HepG2 (cell line): ENCODE results near the gene P4HB. TPM values are rescaled to one million over a fixed set of nuclear protein-coding genes. Genes with fewer than 3 reads are reported as not detected.

Source experiments
- ARNT2 ChIP-seq: sonication (generic); formaldehyde crosslinking; IDR thresholded peaks from 2 replicates; pipeline ENCODE4 v1.8.0; 2022; ENCODE audit warnings: mild to moderate bottlenecking, low read depth, missing genetic modification reagents, moderate library complexity
- HOXA3 ChIP-seq: sonication (generic); formaldehyde crosslinking; IDR thresholded peaks from 2 replicates; pipeline ENCODE4 v1.5.0; 2020; ENCODE audit warnings: missing genetic modification reagents
- HOXA9 ChIP-seq: sonication (generic); formaldehyde crosslinking; IDR thresholded peaks from 2 replicates; pipeline ENCODE4 v1.8.1; 2022; ENCODE audit warnings: missing genetic modification reagents, mild to moderate bottlenecking, moderate library complexity, borderline replicate concordance
- LBX2 ChIP-seq: sonication (generic); formaldehyde crosslinking; IDR thresholded peaks from 2 replicates; pipeline ENCODE4 v1.5.0; 2020; ENCODE audit warnings: missing genetic modification reagents, mild to moderate bottlenecking, borderline replicate concordance
- MYC ChIP-seq: sonication (generic); formaldehyde crosslinking; IDR thresholded peaks from 2 replicates; pipeline ENCODE4 v1.9.0; 2021; ENCODE audit warnings: missing genetic modification reagents, borderline replicate concordance
- PAF1 ChIP-seq: IDR thresholded peaks from 2 replicates; pipeline ENCODE4 v1.6.1; 2016; ENCODE audit warnings: missing genetic modification reagents, missing compliant biosample characterization
- PLSCR1 ChIP-seq: sonication (generic); formaldehyde crosslinking; IDR thresholded peaks from 2 replicates; pipeline ENCODE4 v1.5.0; 2020; ENCODE audit warnings: missing genetic modification reagents, mild to moderate bottlenecking, borderline replicate concordance
- POLR2AphosphoS2 ChIP-seq: IDR thresholded peaks from 2 replicates; pipeline ENCODE4 v1.6.1; 2011; ENCODE audit warnings: low read depth, low read length, improper control_type of control experiment
- POLR2AphosphoS5 ChIP-seq: IDR thresholded peaks from 2 replicates; pipeline ENCODE4 v1.6.1; 2012; ENCODE audit warnings: low read depth, low read length
- RBM22 ChIP-seq: fragments of 200-400 bp; formaldehyde crosslinking; optimal IDR thresholded peaks from 2 replicates; pipeline ENCODE3; 2017; ENCODE audit warnings: mild to moderate bottlenecking, low read length, moderate library complexity
- SOX6 ChIP-seq, 2 experiments: fragments of 450-650 bp in 1 of 2; sonication (generic) in 1 of 2; formaldehyde crosslinking in 1 of 2; IDR thresholded peaks; 2 replicates each; pipeline versions ENCODE4 v1.4.0 to v1.6.1; 2017 to 2020; ENCODE audit warnings: antibody characterized with exemption in 1 of 2, mild to moderate bottlenecking in 1 of 2, missing genetic modification reagents in 1 of 2
- YEATS2 ChIP-seq: sonication (generic); formaldehyde crosslinking; IDR thresholded peaks from 2 replicates; pipeline ENCODE4 v1.4.0; 2020; ENCODE audit warnings: missing genetic modification reagents, borderline replicate concordance
- ZBTB7A ChIP-seq: sonication (generic); formaldehyde crosslinking; IDR thresholded peaks from 2 replicates; pipeline ENCODE4 v1.8.0; 2022; ENCODE audit warnings: mild to moderate bottlenecking, missing genetic modification reagents
- ZNF136 ChIP-seq: sonication (generic); formaldehyde crosslinking; IDR thresholded peaks from 2 replicates; pipeline ENCODE4 v1.8.1; 2022; ENCODE audit warnings: low read depth, mild to moderate bottlenecking, moderate library complexity, missing genetic modification reagents
- ZNF343 ChIP-seq: sonication (generic); formaldehyde crosslinking; IDR thresholded peaks from 2 replicates; pipeline ENCODE4 v1.4.0; 2020; ENCODE audit warnings: mild to moderate bottlenecking, missing genetic modification reagents
- ZNF564 ChIP-seq: sonication (generic); formaldehyde crosslinking; IDR thresholded peaks from 2 replicates; pipeline ENCODE4 v1.8.1; 2023; ENCODE audit warnings: mild to moderate bottlenecking, missing genetic modification reagents
- ZNF747 ChIP-seq: sonication (generic); formaldehyde crosslinking; IDR thresholded peaks from 2 replicates; pipeline ENCODE4 v1.8.1; 2023; ENCODE audit warnings: missing genetic modification reagents, mild to moderate bottlenecking, borderline replicate concordance
- ZNF749 ChIP-seq: sonication (generic); formaldehyde crosslinking; IDR thresholded peaks from 2 replicates; pipeline ENCODE4 v1.8.0; 2022; ENCODE audit warnings: mild to moderate bottlenecking, missing genetic modification reagents, moderate library complexity, borderline replicate concordance
- ZSCAN12 ChIP-seq: sonication (generic); formaldehyde crosslinking; IDR thresholded peaks from 2 replicates; pipeline ENCODE4 v1.9.0; 2021; ENCODE audit warnings: mild to moderate bottlenecking, missing genetic modification reagents
- polyA plus RNA-seq, 8 experiments: library from polyadenylated mRNA; depleted of rRNA in 3 of 8; stranded (reverse) in 7 of 8; unstranded in 1 of 8; fragments of >200 nt; fragmentation: Illumina TruSeq in 4 of 8; extraction: Trizol in 4 of 8; gene quantifications; 2 replicates each; pipeline versions ENCODE4 v1.2.1 to v1.2.3, GENCODE V29; 2011 to 2016; ENCODE audit warnings: low read depth in 4 of 8, missing spikeins in 1 of 8, mixed read lengths in 1 of 8; ENCODE audit not compliant: insufficient read depth in 1 of 8
- total RNA-seq, 5 experiments: library from RNA; depleted of rRNA; stranded (reverse); fragments of >200 nt; fragmentation: Illumina TruSeq; extraction: Trizol; gene quantifications; 2 replicates each; pipeline ENCODE4 v1.2.3, GENCODE V29; 2016; ENCODE audit warnings: low read depth in 1 of 5
- TF ChIP-seq, protein P1 (sequence below): sonication (generic); formaldehyde crosslinking; IDR thresholded peaks from 2 replicates; pipeline ENCODE4 v1.8.0; 2022; ENCODE audit warnings: mild to moderate bottlenecking, missing genetic modification reagents, borderline replicate concordance

The P4HB gene
- total and polyA plus RNA-seq, 2 of the 13 experiments (the other 11 are each of a cell fraction or from before 2014, with no cell fraction given) = 185 to 782 TPM

- TF ChIP-seq SOX6 (IDR thresholded peaks at IDR 0.05) (no peak), SOX6 (CRISPR knock-in tag; IDR thresholded peaks at IDR 0.05) (0 out of 2 replicates have a peak, but pooled peaks have one; percentile 8), YEATS2 (CRISPR knock-in tag) (no peak), ZNF136 (no peak), PAF1 (CRISPR knock-in tag) (0 out of 2 replicates have a peak, but pooled peaks have one; percentile 27), ARNT2 (CRISPR knock-in tag) (0 out of 2 replicates have a peak, but pooled peaks have one; percentile 43), MYC (CRISPR knock-in tag) (peak; percentile 12; the same call in 1 of the 2 replicates), ZNF343 (0 out of 2 replicates have a peak, but pooled peaks have one; percentile 12), ZNF747 (CRISPR knock-in tag) (0 out of 2 replicates have a peak, but pooled peaks have one; percentile 29), ZNF564 (0 out of 2 replicates have a peak, but pooled peaks have one; percentile 13), RBM22 (peak; percentile 3), HOXA9 (CRISPR knock-in tag) (no peak), HOXA3 (CRISPR knock-in tag) (0 out of 2 replicates have a peak, but pooled peaks have one; percentile 17), LBX2 (CRISPR knock-in tag) (no peak), ZNF749 (CRISPR knock-in tag) (no peak), ZSCAN12 (no peak), ZBTB7A (CRISPR knock-in tag) (no peak), POLR2AphosphoS2 (peak; percentile 8; the same call in 1 of the 2 replicates), PLSCR1 (CRISPR knock-in tag) (no peak), POLR2AphosphoS5 (peak; percentile 24; the same call in 1 of the 2 replicates)
- TF ChIP-seq, protein P1, sequence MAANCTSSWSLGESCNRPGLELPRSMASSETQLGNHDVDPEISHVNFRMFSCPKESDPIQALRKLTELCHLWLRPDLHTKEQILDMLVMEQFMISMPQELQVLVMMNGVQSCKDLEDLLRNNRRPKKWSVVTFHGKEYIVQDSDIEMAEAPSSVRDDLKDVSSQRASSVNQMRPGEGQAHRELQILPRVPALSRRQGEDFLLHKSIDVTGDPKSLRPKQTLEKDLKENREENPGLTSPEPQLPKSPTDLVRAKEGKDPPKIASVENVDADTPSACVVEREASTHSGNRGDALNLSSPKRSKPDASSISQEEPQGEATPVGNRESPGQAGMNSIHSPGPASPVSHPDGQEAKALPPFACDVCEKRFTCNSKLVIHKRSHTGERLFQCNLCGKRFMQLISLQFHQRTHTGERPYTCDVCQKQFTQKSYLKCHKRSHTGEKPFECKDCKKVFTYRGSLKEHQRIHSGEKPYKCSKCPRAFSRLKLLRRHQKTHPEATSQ = no peak
Observed at GRCh38 chr17:81900181-81900820, 40.0 kb upstream of the P4HB start (continued).
